AG10803 (cell line): Measurements from ENCODE around the gene LRP1.

ENCODE experiments used
- DNase-seq: peaks from one replicate; pipeline ENCODE4 v3.0.0; 2010; ENCODE audit warnings: low read depth
- H3K4me3 ChIP-seq: 2 replicates; pipeline ENCODE4 v1.5.1; 2011; ENCODE audit warnings: mild to moderate bottlenecking, low read length, control low read depth
- TF ChIP-seq, protein P1 (sequence below): conservative IDR thresholded peaks from 2 replicates; pipeline ENCODE4 v1.5.1; 2011; ENCODE audit warnings: mild to moderate bottlenecking, low read length, control low read depth, inconsistent platforms

LRP1 gene

DNA sequence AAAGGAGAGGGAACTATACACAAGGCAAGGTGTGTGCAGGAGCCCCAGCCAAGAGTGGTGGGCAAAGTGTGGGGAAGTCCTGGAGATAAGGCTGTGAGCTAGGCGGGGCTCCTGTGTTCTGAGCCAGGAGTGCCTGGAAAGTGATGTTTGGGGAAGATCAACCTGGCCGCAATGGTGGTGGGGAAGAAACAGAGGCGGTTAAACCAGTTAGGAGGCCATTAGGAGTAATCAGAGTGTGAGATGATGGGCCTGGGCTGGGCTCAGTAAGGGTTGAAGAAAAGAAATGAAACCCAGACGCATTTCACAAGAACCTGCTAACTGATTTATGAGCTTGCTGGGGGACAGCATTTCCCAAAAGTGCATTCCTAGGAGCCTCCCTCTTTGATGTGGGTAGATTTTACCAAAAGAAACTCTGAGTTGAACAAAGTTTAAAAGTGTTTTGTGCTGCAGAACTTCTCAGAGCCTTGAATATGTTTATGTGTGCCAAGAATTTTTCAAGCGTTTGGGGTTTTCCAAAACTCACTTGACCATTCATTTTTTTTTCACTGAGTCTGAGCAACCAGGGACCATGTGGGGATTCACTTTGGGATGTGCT, 53.4 kb downstream of the LRP1 start:
- TF ChIP-seq, protein P1, sequence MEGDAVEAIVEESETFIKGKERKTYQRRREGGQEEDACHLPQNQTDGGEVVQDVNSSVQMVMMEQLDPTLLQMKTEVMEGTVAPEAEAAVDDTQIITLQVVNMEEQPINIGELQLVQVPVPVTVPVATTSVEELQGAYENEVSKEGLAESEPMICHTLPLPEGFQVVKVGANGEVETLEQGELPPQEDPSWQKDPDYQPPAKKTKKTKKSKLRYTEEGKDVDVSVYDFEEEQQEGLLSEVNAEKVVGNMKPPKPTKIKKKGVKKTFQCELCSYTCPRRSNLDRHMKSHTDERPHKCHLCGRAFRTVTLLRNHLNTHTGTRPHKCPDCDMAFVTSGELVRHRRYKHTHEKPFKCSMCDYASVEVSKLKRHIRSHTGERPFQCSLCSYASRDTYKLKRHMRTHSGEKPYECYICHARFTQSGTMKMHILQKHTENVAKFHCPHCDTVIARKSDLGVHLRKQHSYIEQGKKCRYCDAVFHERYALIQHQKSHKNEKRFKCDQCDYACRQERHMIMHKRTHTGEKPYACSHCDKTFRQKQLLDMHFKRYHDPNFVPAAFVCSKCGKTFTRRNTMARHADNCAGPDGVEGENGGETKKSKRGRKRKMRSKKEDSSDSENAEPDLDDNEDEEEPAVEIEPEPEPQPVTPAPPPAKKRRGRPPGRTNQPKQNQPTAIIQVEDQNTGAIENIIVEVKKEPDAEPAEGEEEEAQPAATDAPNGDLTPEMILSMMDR = no peak
- DNase-seq = peak; percentile 94
- H3K4me3 ChIP-seq = no peak overlapping the region

DNA sequence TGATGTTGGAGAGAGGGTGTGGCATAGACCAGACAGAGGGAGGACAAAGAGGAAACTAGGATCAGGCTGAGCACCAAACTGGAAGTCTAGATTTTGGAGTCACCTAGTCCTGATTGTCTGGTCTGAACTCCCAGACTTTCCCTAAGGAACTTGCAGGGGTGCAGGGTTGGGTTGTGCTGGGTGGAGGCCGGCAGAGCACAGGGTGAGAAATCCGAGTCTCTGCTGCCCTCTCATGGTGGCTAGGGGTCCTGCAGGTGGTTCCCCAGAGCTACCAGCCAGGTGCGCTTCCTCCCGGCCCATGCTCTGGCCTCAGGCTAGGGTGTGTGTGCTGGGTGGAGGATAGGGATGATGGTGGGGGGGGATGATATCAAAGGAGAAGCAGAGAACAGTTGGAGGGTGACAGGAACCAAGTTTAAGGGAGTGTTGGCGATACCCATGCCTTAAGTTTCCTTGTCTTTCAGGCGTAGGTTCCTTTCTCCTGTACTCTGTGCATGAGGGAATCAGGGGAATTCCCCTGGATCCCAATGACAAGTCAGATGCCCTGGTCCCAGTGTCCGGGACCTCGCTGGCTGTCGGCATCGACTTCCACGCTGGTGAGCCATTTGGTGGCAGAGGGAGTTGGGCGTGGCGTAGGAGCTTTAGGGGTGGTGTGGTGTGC, 54.8 kb downstream of the LRP1 start:
- H3K4me3 ChIP-seq = no peak overlapping the region
- DNase-seq = peak; percentile 61
- TF ChIP-seq, protein P1 = peak; percentile 78

DNA sequence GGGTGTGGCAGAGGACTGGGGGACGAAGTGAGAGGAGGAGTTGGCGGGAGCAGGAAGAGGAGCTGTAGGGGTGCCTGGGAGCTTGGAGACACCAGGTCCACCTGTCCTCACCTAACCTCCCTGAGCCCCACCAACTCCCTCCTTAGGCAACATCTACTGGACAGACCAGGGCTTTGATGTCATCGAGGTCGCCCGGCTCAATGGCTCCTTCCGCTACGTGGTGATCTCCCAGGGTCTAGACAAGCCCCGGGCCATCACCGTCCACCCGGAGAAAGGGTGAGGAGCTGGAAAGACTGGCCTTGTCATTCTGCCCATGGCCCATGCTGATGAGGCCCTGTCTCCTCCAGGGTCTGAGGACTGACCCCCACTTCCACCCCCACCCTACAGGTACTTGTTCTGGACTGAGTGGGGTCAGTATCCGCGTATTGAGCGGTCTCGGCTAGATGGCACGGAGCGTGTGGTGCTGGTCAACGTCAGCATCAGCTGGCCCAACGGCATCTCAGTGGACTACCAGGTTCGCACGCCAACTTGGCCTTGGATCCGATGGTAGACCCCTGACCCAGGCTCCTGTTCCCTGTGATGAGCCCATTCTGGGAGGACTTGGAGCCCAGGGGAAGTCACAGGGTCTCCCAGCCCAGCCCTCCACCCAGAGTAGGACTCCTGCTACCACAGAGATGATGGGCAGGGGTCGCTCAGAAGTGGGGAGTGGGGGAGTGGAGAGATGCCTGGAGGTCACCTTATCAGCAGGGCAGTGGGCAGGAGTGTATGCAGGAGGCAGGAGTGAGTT, 55.8 kb downstream of the LRP1 start:
- TF ChIP-seq, protein P1 = no peak
- no peak overlapping the region for H3K4me3 ChIP-seq
- DNase-seq = no peak

DNA sequence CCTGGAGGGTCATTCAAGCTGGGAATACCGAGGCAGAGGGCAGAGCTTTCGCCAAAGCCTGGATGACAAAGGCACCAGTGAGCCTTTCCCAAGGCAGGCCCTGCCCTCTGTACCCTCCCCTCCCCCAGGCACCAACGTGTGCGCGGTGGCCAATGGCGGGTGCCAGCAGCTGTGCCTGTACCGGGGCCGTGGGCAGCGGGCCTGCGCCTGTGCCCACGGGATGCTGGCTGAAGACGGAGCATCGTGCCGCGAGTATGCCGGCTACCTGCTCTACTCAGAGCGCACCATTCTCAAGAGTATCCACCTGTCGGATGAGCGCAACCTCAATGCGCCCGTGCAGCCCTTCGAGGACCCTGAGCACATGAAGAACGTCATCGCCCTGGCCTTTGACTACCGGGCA, 57.1 kb downstream of the LRP1 start:
- no peak overlapping the region for H3K4me3 ChIP-seq
- TF ChIP-seq, protein P1 = no peak
- DNase-seq = no peak

DNA sequence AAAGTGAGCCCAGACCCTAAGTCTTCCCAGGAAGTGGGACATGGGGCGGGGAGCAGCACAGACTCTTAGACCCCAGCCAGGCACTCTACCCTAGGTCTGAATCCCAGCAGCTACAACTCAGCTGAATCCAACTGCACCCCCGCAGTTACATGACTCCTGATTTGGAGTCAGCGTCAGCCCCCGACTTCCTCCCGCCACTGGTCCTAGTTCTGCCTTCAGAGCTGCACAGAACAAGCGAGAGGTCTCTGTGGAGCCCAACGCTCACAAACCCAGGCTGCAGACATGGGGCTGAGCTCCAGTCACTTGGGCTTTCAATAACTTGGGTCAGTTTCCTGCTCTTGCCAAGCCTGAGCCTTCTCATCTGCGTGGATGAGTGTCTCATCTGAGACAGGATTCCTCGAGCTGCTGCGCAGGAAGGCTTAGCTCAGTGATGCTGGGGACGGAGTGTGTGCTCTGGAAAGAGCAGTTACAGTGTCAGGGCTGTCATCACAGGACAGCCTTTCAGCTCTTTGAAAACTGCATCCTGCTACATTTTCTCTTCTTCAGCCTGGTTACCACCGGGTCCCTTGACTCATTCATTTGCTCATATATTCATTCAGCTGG, 57.7 kb downstream of the LRP1 start:
- no peak for DNase-seq
- TF ChIP-seq, protein P1 = no peak
- no peak overlapping the region for H3K4me3 ChIP-seq

DNA sequence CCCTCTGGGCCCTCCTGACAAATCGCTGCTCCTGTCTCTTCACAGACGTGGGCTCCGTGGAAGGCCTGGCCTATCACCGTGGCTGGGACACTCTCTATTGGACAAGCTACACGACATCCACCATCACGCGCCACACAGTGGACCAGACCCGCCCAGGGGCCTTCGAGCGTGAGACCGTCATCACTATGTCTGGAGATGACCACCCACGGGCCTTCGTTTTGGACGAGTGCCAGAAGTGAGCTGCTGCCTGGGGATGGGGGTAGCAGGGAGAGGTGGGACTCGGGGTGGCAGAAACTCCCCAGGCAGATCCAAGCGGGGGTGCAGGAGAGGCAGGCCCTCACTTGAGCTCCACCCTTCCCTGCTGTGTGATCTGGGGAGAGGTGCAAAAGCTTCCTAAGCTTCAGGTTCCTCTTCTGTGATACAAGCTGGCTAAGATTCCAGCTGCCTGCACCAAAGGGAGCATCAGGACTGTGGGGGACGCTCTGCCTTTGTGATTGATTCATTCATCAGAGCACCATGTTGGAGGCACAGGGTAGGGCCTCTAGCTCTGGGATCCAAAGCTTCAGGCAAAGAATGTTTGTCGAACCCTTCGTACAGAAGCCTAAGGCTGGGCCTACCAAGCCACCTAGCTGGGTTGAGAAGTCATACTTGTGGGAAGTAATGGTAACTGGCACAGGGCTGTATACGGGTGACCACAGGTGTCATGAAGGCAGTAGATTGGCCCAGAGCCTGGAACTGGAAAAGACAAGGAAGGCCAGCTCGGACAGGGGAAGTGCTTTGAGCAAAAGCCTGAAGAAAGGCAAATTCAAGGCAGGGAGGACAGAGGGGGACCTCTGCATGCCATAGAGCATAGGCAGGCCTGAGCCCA, 59.2 kb downstream of the LRP1 start:
- H3K4me3 ChIP-seq = no peak overlapping the region
- TF ChIP-seq, protein P1 = no peak
- no peak for DNase-seq
